Common myeloid progenitor, CD34-positive (primary cell): ENCODE results near the gene WDR86. TPM values are rescaled to one million over a fixed set of nuclear protein-coding genes. Genes with fewer than 3 reads are reported as not detected.

ENCODE experiments used
- CTCF ChIA-PET: fragments of 350-600 bp; sonication (Branson Sonifier 250); formaldehyde crosslinking; loops from one replicate; lab custom pipeline; 2021; ENCODE audit warnings: antibody characterized with exemption; lab: Charles Lee
- POLR2A ChIA-PET: fragments of 350-600 bp; sonication (Branson Sonifier 250); formaldehyde crosslinking; loops from one replicate; lab custom pipeline; 2021; ENCODE audit warnings: antibody characterized with exemption; lab: Charles Lee
- DNase-seq, 3 donors: peaks; one replicate each; pipeline versions ENCODE4 v3.0.0 to v3.0.0-alpha.2; 2013
- H3K27ac ChIP-seq, 2 experiments: 1 replicate in 1 of 2; 2 replicates in 1 of 2; pipeline ENCODE4 v1.7.0; 2013; ENCODE audit warnings: inconsistent platforms in 2 of 2, low read length in 2 of 2, mild to moderate bottlenecking in 2 of 2, low read depth in 1 of 2, moderate library complexity in 1 of 2; ENCODE audit not compliant: severe bottlenecking in 2 of 2, insufficient read depth in 1 of 2, poor library complexity in 1 of 2
- H3K27me3 ChIP-seq, 5 experiments: replicated peaks in 2 of 5; 1 replicate in 3 of 5; 2 replicates in 2 of 5; pipeline versions ENCODE4 v1.6.1 to v1.7.0; 2013; ENCODE audit warnings: low read length in 4 of 5, mild to moderate bottlenecking in 2 of 5, moderate library complexity in 2 of 5, inconsistent platforms in 1 of 5; ENCODE audit not compliant: insufficient read depth in 5 of 5, control insufficient read depth in 4 of 5
- H3K36me3 ChIP-seq, 4 experiments: 1 replicate in 2 of 4; 2 replicates in 2 of 4; pipeline versions ENCODE4 v1.6.1 to v1.7.0; 2013; ENCODE audit warnings: low read length in 3 of 4, control low read depth in 1 of 4, mild to moderate bottlenecking in 1 of 4; ENCODE audit not compliant: control insufficient read depth in 4 of 4, insufficient read depth in 4 of 4
- H3K4me1 ChIP-seq, 4 experiments: 1 replicate in 3 of 4; 2 replicates in 1 of 4; pipeline versions ENCODE4 v1.6.1 to v1.7.1; 2013; ENCODE audit warnings: low read length in 3 of 4, mild to moderate bottlenecking in 3 of 4, control low read depth in 1 of 4, inconsistent platforms in 1 of 4, moderate library complexity in 1 of 4; ENCODE audit not compliant: control insufficient read depth in 4 of 4, insufficient read depth in 4 of 4; ENCODE audit errors: control extremely low read depth in 1 of 4
- H3K4me3 ChIP-seq, 7 experiments: 1 replicate in 4 of 7; 2 replicates in 3 of 7; pipeline versions ENCODE4 v1.5.1 to v1.7.0; 2013; ENCODE audit warnings: mild to moderate bottlenecking in 7 of 7, low read length in 6 of 7, moderate library complexity in 6 of 7, inconsistent platforms in 2 of 7, low read depth in 2 of 7, control low read depth in 1 of 7; ENCODE audit not compliant: insufficient read depth in 4 of 7, control insufficient read depth in 1 of 7; ENCODE audit errors: extremely low read depth in 1 of 7
- H3K9me3 ChIP-seq, 5 experiments: 1 replicate in 4 of 5; 2 replicates in 1 of 5; pipeline versions ENCODE4 v1.6.1 to v1.7.1; 2013; ENCODE audit warnings: low read length in 4 of 5, mild to moderate bottlenecking in 2 of 5, inconsistent platforms in 1 of 5, low read depth in 1 of 5, moderate library complexity in 1 of 5; ENCODE audit not compliant: control insufficient read depth in 4 of 5, insufficient read depth in 2 of 5; ENCODE audit errors: control extremely low read depth in 1 of 5
- WGBS: methylation state at CpG from one replicate; pipeline ENCODE4 v1.1.5; 2013; ENCODE audit not compliant: insufficient coverage; 5-methylcytosine and 5-hydroxymethylcytosine counted together
- polyA plus RNA-seq: library from polyadenylated mRNA; unstranded; fragments of 120-200 nt; gene quantifications from one replicate; pipeline ENCODE4 v1.2.1, GENCODE V29; 2013

The WDR86 gene
- polyA plus RNA-seq: 1.1 TPM

- H3K27ac ChIP-seq: no peak within 1 kb of the TSS
- no peaks in the 10 kb centered on the region for H3K36me3 ChIP-seq
- POLR2A ChIA-PET: no interaction called here
- H3K4me1 ChIP-seq: peaks cover 0 to 36% (median 32%) of the 10 kb centered on the region in 4 experiments
- H3K4me3 ChIP-seq: peak within 1 kb of the TSS; percentile 12 to 67 (median 60)
- CTCF ChIA-PET: interaction anchor here (2.6 to 3.9 kb wide), 2 partner anchors 39 to 41 kb away, joined by 11 to 18 read pairs; no protein-coding TSS in a partner anchor
- under 1% methylated on average over 50 of the region's 75 CpGs for WGBS
- no peaks in the 10 kb centered on the region for H3K9me3 ChIP-seq
- DNase-seq: peak in 1 of 3 donors; percentile 33
- H3K27me3 ChIP-seq: peaks cover 0 to 79% (median 26%) of the 10 kb centered on the region in 5 experiments
Measured at GRCh38 chr7:151409667-151410404, at the start of gene WDR86. WDR86 (minus strand) TSS chr7:151410038; CDS start chr7:151409589, 449 bp downstream.

GRCh38 chr7:151457534-151457933, 47.7 kb upstream of the WDR86 start:
- CTCF ChIA-PET: interaction anchor here (0.7 to 1.4 kb wide), 3 partner anchors 8 to 89 kb away, joined by 3 to 6 read pairs (median 3); no protein-coding TSS in a partner anchor
- peaks cover 0 to 3% (median 0%) of the 10 kb centered on the region in 4 experiments for H3K4me1 ChIP-seq
- no peak overlapping the region for H3K4me3 ChIP-seq
- 100% methylated on average over 4 of the region's 6 CpGs for WGBS
- peaks cover 0 to 8% (median 7%) of the 10 kb centered on the region in 5 experiments for H3K9me3 ChIP-seq
- POLR2A ChIA-PET: no interaction called here
- no peaks in the 10 kb centered on the region for H3K36me3 ChIP-seq
- no peak for DNase-seq
- no peak overlapping the region for H3K27ac ChIP-seq
- peaks cover 0 to 24% (median 0%) of the 10 kb centered on the region in 5 experiments for H3K27me3 ChIP-seq

- Histone ChIP-seq H3K9me3 (peaks cover 0 to 3% (median 0%) of the 10 kb centered on the region in 5 experiments), H3K36me3 (no peaks in the 10 kb centered on the region), H3K4me3 (no peak overlapping the region), H3K27ac (no peak overlapping the region), H3K27me3 (peaks cover 0 to 24% (median 0%) of the 10 kb centered on the region in 5 experiments), H3K4me1 (peaks cover 0 to 3% (median 0%) of the 10 kb centered on the region in 4 experiments)
- WGBS: 94% methylated on average over 3 of the region's 4 CpGs
- DNase-seq: no peak
- ChIA-PET CTCF (interaction anchor here (0.7 kb wide), 1 partner anchor 10 kb away, joined by 3 read pairs; no protein-coding TSS in a partner anchor), POLR2A (no interaction called here)
Measured at GRCh38 chr7:151456782-151457181, 46.9 kb upstream of the WDR86 start.

GRCh38 chr7:151456276-151456675, 46.4 kb upstream of the WDR86 start:
- WGBS: 100% methylated on average over 2 of the region's 5 CpGs
- CTCF ChIA-PET: no interaction called here

GRCh38 chr7:151455690-151456089, 45.9 kb upstream of the WDR86 start:
- Histone ChIP-seq H3K4me1 (peaks cover 0 to 3% (median 0%) of the 10 kb centered on the region in 4 experiments), H3K27me3 (peaks cover 0 to 18% (median 0%) of the 10 kb centered on the region in 5 experiments), H3K27ac (no peak overlapping the region), H3K4me3 (no peak overlapping the region), H3K36me3 (no peaks in the 10 kb centered on the region), H3K9me3 (peaks cover 0 to 3% (median 0%) of the 10 kb centered on the region in 5 experiments)
- ChIA-PET POLR2A (no interaction called here), CTCF (interaction anchor here (0.7 kb wide), 1 partner anchor 352 kb away, joined by 3 read pairs; no protein-coding TSS in a partner anchor)
- no peak for DNase-seq
- 100% methylated on average over 1 of the region's 4 CpGs for WGBS

More at GRCh38 chr7:151456276-151456675, 46.4 kb upstream of the WDR86 start:
- Histone ChIP-seq H3K27me3 (peaks cover 0 to 22% (median 0%) of the 10 kb centered on the region in 5 experiments), H3K27ac (no peak overlapping the region), H3K4me3 (no peak overlapping the region), H3K9me3 (peaks cover 0 to 3% (median 0%) of the 10 kb centered on the region in 5 experiments), H3K36me3 (no peaks in the 10 kb centered on the region), H3K4me1 (peaks cover 0 to 3% (median 0%) of the 10 kb centered on the region in 4 experiments)
- POLR2A ChIA-PET: no interaction called here
- DNase-seq: no peak

GRCh38 chr7:151454932-151455530, 45.2 kb upstream of the WDR86 start:
- Histone ChIP-seq H3K36me3 (no peaks in the 10 kb centered on the region), H3K9me3 (peaks cover 0 to 3% (median 0%) of the 10 kb centered on the region in 5 experiments), H3K4me3 (no peak overlapping the region), H3K27ac (no peak overlapping the region), H3K27me3 (peaks cover 0 to 11% (median 0%) of the 10 kb centered on the region in 5 experiments), H3K4me1 (peaks cover 0 to 3% (median 0%) of the 10 kb centered on the region in 4 experiments)
- no peak for DNase-seq
- POLR2A ChIA-PET: no interaction called here
- WGBS: 98% methylated on average over 14 of the region's 15 CpGs
- CTCF ChIA-PET: interaction anchor here (0.7 kb wide), 1 partner anchor 140 kb away, joined by 3 read pairs; no protein-coding TSS in a partner anchor
